Measurements from ENCODE around the gene FAM118A.

DNA sequence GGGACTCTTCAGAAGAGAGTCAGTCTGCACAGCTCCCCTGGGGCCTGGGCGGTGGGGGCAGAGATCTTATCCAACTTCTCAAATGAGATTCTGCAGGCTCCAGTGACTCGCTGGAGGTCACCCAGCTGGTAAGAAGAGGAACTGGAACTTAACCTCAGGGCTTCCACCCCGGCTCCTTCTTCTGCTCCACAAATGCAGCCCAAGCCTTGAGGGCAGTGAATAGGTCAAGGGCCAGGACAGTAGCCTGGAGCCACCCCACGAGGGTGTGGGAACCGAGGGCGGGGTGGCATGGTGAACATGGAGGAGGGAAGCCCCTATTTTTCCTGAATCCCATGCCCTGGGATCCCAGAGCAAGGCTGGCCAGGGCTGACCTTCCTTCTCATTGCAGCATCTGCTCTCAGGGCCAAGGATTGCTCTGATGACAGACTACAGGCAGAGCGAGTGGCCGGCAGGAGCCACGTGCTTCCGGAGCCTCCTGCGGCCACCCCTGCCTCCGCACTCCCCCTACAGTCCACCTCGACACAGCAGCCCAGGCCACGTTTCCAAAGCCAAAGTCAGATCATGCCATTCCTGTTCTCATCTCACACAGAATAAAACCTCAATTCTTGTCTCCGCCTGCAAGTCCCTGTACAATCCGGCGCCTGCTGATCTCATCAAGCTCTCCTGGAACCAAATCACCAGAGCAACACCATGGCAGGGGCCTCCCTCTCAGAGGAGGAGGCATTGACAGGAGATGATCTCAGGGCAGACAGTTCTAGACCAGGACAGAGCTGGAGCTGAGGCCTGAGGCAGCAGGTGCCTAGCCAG, 46.1 kb upstream of the FAM118A start:
- TF ChIP-seq, protein P1, sequence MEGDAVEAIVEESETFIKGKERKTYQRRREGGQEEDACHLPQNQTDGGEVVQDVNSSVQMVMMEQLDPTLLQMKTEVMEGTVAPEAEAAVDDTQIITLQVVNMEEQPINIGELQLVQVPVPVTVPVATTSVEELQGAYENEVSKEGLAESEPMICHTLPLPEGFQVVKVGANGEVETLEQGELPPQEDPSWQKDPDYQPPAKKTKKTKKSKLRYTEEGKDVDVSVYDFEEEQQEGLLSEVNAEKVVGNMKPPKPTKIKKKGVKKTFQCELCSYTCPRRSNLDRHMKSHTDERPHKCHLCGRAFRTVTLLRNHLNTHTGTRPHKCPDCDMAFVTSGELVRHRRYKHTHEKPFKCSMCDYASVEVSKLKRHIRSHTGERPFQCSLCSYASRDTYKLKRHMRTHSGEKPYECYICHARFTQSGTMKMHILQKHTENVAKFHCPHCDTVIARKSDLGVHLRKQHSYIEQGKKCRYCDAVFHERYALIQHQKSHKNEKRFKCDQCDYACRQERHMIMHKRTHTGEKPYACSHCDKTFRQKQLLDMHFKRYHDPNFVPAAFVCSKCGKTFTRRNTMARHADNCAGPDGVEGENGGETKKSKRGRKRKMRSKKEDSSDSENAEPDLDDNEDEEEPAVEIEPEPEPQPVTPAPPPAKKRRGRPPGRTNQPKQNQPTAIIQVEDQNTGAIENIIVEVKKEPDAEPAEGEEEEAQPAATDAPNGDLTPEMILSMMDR (IDR thresholded peaks at IDR 0.05): peak in 5 of 7 experiments; percentile 65 to 83 (median 66)
- TF ChIP-seq EP300 (IDR thresholded peaks at IDR 0.05) (no peak), POLR2A (IDR thresholded peaks at IDR 0.05) (no peak), POLR2AphosphoS5 (IDR thresholded peaks at IDR 0.05) (peak in 2 of 3 donors; percentile 4 to 70)

Data from stomach (tissue), 4 donors.